Endometrial microvascular endothelial cells (primary cell): ENCODE measurements around the gene PHLDB2. TPM values are rescaled to one million over a fixed set of nuclear protein-coding genes. Genes with fewer than 3 reads are reported as not detected.

Source experiments
- in situ Hi-C: cut with HindIII; loops from 2 replicates; pipeline ENCODE4 v1.10.0; 2017; ENCODE audit warnings: low sequenced_read_pairs, low pct_unique_long_range_greater_than_20kb; ENCODE audit errors: inconsistent ontology term
- total RNA-seq: library from RNA; depleted of rRNA; stranded (reverse); fragments of >200 nt; gene quantifications from one replicate; pipeline ENCODE4 v1.2.3, GENCODE V29; 2015; ENCODE audit errors: inconsistent ontology term

Gene PHLDB2
- total RNA-seq, 1 donor from 2014 or later = 82.3 TPM

DNA sequence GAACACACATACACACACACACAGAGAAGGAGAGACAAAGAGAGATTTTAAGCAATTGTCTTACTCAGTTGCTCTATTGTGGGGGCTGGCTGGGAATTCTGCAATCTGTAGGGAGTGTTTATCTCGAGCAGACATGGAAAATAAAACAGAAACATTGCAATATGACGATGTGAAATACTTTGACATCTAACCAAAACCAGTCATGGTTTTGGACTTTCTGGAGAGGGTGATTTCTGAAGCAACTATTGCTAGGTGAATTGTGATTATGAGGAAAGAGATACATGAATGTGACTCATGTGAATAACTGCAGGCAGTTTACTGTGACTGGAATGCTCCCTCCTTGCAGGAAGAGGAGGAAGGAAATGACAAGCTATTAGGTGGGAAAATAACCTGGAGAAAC lies 12.3 kb upstream of the PHLDB2 start:
- in situ Hi-C loops = no loop called here

DNA sequence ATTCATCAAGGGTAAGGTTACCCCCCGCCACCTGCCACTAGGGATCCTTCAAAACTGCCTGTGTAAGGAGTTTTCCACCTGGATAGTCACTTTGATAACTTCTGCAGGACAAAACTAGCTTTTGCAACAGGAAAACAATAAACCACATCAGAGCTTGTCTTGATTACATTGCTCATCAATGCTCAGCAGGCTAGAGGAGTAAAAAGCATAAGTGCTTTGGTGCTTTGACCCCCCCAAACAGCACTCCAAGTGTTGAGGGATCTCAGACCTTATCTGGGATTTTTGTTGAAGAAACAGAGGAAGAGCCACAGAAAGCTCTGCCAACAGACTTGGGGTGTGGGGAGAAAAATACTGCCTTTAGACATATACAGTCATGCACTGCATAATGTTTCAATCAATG lies 10.8 kb upstream of the PHLDB2 start:
- in situ Hi-C loops = no loop called here

DNA sequence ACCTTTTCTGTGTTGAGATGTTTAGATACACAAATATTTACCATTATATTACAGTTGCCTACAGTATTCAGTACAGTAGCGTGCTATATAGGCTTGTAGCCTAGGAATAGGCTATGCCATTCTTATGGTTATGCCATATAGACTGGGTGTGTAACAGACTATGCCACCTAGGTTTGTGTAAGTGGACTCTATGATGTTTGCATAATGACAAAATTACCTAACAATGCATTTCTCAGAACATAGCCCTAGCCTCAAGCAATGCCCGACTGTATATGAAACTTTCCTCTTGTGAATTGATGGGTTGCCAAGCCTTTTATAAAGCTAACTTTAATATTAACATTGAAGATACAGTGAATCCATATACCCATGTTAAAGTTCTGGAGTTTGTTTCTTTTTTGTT lies 10.3 kb upstream of the PHLDB2 start:
- in situ Hi-C loops = no loop called here

DNA sequence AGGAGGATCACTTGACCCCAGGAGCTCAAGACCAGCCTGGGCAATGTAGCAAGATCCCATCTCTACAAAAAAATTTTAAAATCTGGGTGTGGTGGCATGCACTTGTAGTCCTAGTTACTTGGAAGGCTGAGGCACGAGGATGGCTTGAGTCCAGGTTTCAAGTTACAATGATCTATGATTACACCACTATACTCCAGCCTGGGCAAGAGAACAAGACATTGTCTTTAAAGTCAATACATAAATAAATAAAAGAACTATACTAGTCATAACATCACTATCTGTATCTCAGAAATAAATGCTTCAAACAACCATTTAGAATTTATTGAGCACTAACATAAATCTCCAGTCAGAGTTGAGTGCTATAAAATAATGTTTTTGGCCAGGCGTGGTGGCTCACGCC lies 8.5 kb upstream of the PHLDB2 start:
- in situ Hi-C loops = loop anchor here (25.0 kb wide), 1 partner anchor 138 kb away; no protein-coding TSS in a partner anchor

DNA sequence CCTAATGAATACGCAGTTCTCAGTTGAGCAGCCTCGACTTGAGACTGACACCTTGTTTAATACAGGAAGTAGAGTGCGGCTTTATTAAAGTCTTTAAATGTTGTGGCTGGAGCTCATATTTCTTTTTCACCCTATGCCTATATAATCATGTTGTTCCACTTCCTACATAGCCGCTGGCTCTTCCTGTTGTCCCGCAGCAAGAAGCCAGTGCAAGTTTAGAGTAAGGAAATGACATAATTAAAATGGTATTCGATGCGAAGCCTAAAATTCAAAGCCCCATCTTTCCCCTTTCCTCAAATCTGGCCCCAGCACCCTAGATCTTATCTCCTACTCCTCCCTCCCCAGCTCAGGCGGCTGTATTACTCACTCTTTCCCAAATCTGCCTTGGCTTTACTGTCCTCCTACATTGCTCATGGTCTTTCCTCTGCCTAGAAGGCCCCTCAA lies 7.5 kb upstream of the PHLDB2 start:
- in situ Hi-C loops = loop anchor here (25.0 kb wide), 1 partner anchor 139 kb away; no protein-coding TSS in a partner anchor

DNA sequence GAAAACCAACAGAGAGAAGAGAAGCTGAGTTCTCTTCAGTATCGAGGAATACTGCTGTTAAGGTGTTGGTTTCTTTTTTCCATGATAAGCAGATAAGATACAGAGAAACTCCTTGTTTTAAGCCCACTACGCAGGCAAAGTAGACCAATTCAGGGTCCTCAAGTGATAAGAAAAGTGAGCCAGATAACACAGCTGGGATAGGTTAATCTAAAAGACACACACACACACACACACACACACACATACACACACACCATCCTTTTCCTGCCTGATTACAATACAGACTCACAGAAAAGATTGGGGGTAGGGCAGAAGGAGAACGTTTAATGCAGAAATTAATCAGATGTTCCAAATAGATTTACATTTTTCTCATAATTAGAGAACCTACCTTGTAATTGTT lies 6.5 kb upstream of the PHLDB2 start:
- in situ Hi-C loops = loop anchor here (25.0 kb wide), 1 partner anchor 140 kb away; no protein-coding TSS in a partner anchor

DNA sequence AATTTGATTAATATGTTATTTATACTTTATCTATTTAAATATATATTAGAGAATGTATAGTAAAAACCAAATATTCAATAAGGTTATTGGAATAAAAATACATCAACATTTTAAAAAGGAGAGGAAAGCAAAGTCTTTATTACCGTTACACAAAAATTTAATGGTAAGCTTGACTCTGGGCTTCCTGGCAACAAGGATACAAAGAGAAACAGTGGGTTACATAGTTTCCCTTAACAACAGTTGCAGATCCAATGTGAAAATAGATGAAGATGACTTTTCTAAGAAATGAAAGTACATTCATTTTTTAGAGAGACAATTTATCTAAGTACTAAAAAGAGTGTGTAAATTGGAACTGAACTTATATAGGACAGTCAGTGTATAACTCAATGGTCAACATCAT lies 6.0 kb upstream of the PHLDB2 start:
- in situ Hi-C loops = loop anchor here (25.0 kb wide), 1 partner anchor 141 kb away; no protein-coding TSS in a partner anchor

DNA sequence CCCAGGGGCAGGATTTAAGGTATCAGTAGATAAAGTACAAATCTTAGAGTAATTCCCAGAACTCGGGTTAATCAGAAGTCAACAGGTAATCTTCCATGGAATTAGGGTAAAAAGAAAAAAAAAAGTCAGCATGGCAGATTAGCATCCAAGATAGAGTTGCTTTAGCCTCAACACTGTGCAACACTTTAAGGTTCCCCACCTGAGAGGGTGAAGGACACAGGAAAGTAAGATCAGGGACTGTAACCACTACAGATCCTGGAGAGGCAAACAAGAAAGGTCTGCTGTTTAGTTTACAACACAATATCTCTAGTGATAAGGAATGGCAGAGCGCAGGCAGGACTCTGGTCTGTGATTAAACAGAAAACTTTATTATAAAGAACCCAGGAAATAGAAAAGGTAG lies 4.1 kb upstream of the PHLDB2 start:
- in situ Hi-C loops = loop anchor here (25.0 kb wide), 1 partner anchor 143 kb away; no protein-coding TSS in a partner anchor

DNA sequence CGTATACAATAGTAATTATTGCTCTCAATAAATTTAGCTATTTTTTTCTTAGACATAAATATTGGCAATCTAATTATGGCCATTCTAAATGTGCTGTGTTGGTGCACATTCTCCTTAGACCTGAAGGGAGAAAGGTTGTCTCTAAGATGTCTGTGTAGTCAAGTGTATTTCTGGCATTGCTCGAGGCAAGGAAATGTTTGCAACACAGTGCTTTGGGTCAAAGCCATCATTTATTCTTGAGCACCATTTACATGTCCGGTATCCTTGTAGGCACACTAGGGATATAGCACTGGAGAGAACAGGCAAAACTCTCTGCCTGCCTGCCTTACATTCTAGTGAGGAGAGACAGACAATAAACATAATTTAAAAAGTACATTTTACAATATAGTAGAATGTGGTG lies 2.6 kb upstream of the PHLDB2 start:
- in situ Hi-C loops = loop anchor here (25.0 kb wide), 1 partner anchor 144 kb away; no protein-coding TSS in a partner anchor

DNA sequence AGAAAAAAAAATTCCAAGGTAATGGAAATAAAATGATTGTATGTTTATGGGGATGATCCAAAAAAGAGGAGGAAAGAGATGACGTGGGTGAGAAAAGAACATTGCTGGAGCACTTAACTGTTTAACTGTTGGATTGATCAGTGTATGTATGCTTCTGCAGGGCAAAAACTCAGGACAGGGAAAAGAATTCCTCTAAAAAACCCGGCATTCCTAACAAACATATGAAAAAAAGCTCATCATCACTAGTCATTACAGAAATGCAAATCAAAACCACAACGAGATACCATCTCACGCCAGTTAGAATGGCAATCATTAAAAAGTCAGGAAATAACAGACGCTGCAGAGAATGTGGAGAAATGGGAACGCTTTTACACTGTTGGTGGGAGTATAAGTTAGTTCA lies 1.6 kb upstream of the PHLDB2 start:
- in situ Hi-C loops = loop anchor here (25.0 kb wide), 1 partner anchor 145 kb away; no protein-coding TSS in a partner anchor

DNA sequence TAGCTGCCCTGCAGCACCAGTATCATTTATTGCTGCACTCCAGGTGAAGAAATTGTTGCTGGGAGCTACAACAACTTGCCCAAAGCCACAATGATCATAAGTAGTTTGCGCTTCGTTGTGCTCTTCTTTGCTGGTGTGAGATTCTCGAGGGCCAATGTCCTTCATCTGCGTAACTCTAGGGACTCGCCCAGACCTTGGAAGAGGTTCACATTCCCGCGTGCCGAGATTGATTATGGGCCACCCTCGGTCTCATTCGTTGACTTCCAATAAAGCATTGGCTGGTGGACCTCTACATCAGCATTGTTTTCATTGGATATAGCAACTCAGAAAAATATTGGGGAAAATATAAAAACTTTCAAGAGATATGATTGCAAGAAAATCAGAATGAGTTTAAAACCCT lies 423 bp upstream of the PHLDB2 start:
- in situ Hi-C loops = loop anchor here (25.0 kb wide), 1 partner anchor 146 kb away; no protein-coding TSS in a partner anchor

DNA sequence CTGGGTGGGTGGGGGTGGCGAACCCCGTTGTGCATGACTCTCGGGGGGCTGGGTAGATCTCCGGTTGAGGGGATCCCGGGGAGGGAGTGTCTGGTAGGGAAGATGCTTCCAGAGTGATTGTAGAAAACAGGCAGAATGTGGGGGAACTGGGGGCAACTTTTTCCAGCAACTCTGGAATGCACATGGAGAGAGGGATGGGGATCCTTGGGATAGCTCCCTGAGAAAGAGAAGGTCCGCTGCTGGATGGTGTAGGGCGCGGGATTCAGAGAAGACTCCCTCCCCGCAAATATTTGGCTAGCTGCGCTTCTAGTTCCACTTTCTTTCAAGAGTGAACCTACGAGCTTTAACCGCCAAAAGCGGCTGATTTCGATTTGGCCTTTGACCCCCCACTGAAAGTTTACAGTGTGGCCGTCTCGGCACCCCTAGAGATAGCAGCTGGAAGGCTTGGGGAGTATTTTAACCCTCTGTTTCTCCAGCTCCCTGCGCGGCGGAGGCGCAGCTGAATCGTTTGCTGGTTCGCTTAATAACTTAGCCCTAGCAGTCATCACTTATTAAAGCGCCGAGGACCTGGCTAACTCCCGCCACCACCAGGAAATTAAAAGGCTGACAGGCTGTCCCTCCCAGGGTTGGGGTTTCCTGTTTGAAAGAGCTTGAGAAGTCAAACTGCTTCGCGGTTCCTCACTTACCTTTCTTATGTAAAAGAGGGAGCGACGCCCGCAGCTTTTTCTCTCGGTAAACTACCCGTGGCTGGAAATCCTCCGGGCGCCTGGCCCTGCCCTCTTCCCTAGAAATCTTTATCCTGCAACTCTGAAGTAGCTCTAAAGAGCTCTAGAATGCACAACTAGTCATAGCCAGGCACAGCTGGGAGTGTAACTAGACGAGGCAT lies 1.2 kb downstream of the PHLDB2 start:
- in situ Hi-C loops = loop anchor here (25.0 kb wide), 1 partner anchor 148 kb away; no protein-coding TSS in a partner anchor

DNA sequence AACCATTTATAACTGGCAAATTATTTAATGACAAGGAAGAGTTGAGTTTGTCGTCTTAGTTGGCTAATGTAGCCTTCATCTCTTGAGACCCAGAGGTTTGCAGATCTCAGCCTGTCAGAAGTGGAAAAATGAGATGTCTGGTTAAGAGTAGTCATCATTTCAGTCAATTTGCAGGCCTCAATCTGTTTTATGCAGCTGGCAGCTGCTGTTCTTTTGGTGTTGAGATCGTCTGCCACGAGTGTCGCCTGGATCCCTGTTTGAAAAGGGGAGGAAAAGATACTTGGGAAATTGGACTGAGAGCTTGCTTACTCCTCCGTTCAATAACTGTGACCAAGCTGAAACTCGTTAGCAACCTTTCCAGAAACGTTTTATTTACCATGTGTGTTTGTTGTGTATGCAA lies 2.3 kb downstream of the PHLDB2 start:
- in situ Hi-C loops = loop anchor here (25.0 kb wide), 1 partner anchor 149 kb away; no protein-coding TSS in a partner anchor

DNA sequence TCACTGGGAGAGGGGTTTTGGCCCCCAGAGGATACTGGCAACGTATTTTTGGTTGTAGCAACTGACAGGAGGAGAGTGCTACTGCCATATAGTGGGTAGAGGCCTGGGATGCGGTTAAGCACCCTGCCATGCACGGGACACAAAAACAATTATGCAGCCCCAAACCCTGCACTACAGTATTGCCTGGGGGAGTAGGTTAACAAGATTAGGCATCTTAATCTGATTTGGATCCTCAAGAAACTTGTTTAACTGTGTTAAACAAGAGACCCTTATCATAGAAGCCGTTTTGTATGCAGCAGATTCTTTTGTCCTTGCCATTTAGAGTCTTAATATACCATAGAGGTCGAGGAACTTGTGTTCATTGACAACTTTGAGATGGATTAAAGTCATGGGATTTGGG lies 3.4 kb downstream of the PHLDB2 start:
- in situ Hi-C loops = loop anchor here (25.0 kb wide), 1 partner anchor 150 kb away; no protein-coding TSS in a partner anchor

DNA sequence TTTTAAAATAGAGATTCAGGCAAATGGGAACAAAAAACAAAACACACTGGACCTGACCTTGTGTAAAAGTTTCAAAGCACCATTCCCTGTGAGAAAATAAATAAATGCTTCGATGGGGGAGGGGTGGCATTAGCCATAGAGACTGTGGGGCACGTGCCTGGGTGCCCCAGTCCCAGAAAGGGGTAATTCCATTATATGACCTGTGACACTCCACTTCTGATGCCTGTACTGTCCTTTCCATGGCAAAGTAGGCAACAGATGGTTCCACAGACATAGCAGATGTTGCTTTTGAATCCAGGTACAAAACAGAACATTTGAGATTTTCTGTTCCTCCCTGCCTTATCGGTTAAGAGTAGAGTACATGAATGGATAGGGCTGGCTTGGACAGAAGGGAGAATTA lies 3.9 kb downstream of the PHLDB2 start:
- in situ Hi-C loops = loop anchor here (25.0 kb wide), 1 partner anchor 151 kb away; no protein-coding TSS in a partner anchor

DNA sequence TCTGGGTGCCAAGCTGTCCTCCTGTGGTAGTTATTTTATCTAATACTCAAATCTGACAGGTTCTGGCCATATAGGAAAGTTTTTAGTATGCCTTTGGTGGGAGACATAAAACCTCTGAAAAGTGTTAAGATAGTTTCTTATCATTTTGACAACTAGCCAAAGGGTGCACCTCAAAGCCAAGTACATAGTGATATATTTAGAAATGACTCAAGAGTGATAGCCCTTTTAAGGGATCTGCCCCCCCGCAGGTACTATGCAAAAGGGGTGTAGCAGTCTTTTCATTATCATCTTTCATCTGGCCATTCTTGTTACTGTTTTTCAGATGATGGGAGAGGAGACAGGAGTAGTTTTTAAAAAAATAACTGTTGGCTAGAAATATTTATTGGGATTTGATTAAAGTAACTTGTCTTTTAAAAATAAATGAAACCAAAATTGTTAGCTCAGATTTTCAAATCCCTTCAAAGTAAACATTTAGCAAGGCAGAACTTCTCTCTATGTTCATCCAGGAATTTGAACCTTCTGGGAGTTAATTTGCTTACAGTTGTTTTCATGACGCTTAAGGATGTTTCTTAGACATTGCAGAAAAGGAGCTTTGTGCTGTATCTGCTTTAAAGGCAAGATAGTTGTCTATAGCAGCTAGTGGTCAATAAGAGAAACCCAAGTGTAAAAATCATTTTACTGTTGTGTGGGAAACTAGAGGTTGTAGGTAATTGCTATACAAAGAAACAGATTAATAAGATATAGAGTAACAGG lies 5.1 kb downstream of the PHLDB2 start:
- in situ Hi-C loops = loop anchor here (25.0 kb wide), 1 partner anchor 152 kb away; no protein-coding TSS in a partner anchor

DNA sequence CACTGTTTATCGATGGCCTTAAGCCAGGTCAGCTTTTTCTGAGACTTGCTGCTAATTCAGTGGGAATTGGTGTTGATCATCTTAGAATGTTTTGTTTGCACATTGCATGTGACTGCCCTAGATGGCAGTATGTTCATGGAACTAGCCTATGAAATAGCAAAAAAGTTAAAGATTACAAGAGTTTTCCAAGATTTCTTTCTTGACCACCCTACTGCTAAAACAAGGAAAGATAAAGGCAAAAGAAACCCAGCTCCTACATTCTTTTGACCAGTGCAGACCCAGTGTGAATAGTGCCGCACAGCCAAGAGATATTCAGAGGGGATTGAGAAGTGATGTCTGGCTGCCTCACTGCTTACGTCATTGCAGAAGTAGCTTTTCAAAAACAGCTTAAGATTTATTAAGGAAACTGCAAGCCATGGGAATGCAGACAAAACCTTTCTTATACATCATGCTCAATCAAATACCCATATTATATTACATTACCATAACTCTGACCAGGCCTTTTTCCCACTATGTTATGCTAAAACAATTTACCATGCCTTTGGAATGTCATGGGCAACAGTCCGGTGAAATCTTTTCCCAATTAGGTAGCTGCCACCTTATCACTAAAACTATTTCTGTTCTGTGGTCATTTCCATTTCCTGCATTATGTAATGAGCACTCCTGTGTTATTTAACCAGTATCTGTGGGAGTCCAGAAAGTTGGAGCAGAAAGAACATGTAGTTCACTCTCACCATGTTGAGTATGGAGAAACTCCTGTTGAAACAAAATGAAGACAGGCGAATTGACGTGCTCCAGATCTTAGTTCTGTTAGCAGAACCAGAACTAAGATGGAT lies 6.0 kb downstream of the PHLDB2 start:
- in situ Hi-C loops = loop anchor here (25.0 kb wide), 1 partner anchor 153 kb away; no protein-coding TSS in a partner anchor

DNA sequence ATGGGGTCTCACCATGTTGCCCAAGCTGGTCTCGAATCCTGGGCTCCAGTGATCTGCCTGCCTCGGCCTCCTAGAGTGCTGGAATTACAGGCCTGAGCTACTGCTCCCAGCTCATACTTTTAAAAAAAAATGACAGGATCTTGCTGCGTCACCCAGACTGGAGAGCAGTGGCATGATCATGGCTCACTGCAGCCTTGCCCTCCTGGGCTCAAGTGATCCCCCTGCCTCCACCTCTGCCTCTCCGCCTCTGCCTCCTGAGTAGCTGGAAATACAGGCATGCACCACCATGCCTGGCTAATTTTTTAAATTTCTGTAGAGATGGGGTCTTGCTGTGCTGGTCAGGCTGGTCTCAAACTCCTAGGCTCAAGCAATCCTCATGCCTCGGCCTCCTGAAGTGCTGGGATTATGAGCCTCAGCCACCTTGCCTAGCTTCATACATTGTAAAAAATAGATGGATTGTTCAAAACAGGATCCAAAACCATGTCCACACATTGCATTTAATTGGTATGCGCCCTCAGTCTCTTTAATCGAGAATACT lies 8.9 kb downstream of the PHLDB2 start:
- in situ Hi-C loops = loop anchor here (25.0 kb wide), 1 partner anchor 156 kb away; no protein-coding TSS in a partner anchor
